Right cardiac atrium (tissue), 5 donors: ENCODE measurements around the gene APOBEC3C. TPM values are rescaled to one million over a fixed set of nuclear protein-coding genes. Genes with fewer than 3 reads are reported as not detected.
"Not testable (repeated sequence)": the region's sequence is repeated elsewhere in the genome, so short reads cannot be mapped to it uniquely, and the experiment has no call there.

Experiments
- ATAC-seq, 2 donors: fragments of 200-7000 bp; cut with Tn5 transposase; one replicate each; pipeline versions ENCODE4 v1.8.0 to v1.9.1; 2020; ENCODE audit warnings: moderate library complexity in 2 of 2, mild to moderate bottlenecking in 1 of 2
- DNase-seq, 3 donors: peaks; one replicate each; pipeline ENCODE4 v3.0.0-alpha.2; 2020
- H3K27ac ChIP-seq: one replicate; pipeline ENCODE4 v1.5.1; 2013; ENCODE audit warnings: mild to moderate bottlenecking, low read length, control low read depth, moderate library complexity
- H3K27me3 ChIP-seq: one replicate; pipeline ENCODE4 v1.6.1; 2013; ENCODE audit not compliant: control insufficient read depth, insufficient read depth
- H3K4me1 ChIP-seq: one replicate; pipeline ENCODE4 v1.6.1; 2013; ENCODE audit warnings: low read length; ENCODE audit not compliant: control insufficient read depth, insufficient read depth
- H3K4me3 ChIP-seq: one replicate; pipeline ENCODE4 v1.5.1; 2013; ENCODE audit warnings: low read length, control low read depth
- H3K9me3 ChIP-seq: one replicate; pipeline ENCODE4 v1.6.1; 2013; ENCODE audit warnings: low read length; ENCODE audit not compliant: control insufficient read depth
- WGBS: extraction: QIAGEN DNeasy Blood & Tissue Kit; methylation state at CpG from one replicate; pipeline ENCODE4 v1.1.7; 2013; 5-methylcytosine and 5-hydroxymethylcytosine counted together
- intact Hi-C, 4 donors: fragments of 100-400 bp; cut with DNase I; formaldehyde crosslinking; loops; one replicate each; pipeline versions ENCODE4 v1.11.0 to v1.14.0; 2022 to 2023
- polyA plus RNA-seq: library from polyadenylated mRNA; stranded (reverse); fragments of 200-250 nt; gene quantifications from one replicate; pipeline ENCODE4 v1.2.3, GENCODE V29; 2013
- total RNA-seq, 4 donors: library from RNA; stranded (reverse); fragmentation: NEBNext Ultra II Directional; extraction: Animal tissue kit (Norgen Biotek cat#: 25700); gene quantifications; one replicate each; pipeline ENCODE4 v1.2.1, GENCODE V29; 2021
- donor health status: healthy with polysubstance abuse.
- donor health status: DM: no; HTN: yes; CAD: no.
- donor health status: DM: no; HTN: no; CAD: no.
- donor health status: DM: no; HTN: yes; CAD: no; lungs with severe emphysema.
- donor health status: DM: yes; HTN: yes; CAD: no.

The APOBEC3C gene
- total and polyA plus RNA-seq, 5 donors, result 25.4 to 41.9 (median 37.4) TPM

DNA sequence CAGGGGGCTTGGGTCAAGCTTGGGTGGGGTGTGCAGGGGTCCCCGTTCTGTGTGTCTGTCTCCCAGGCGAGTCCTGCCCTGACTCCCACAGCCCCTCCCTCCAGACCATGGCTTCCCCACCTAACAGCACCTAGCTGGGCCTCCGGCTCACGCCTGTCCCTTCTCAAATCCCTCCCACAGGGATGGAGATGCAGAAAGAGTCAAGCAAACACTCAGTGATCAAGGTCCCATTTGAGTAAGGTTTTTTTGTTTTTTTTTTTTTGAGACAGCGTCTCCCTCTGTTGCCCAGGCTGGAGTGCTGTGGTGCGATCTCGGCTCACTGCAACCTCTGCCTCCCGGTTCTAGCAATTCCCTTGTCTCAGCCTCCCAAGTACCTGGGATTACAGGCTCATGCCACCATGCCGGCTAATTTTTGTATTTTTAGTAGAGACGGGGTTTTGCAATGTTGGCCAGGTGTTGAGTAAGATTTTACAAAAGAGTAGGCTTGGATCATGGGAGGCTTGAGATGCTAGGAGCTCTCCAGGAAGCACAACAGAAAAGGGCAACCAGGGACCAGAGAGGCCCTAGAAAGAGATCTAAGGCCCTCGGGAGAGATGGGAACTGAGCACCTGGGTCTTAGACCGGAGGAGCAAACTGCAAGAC lies 12.6 kb downstream of the APOBEC3C start:
- intact Hi-C loops, result no loop called here

DNA sequence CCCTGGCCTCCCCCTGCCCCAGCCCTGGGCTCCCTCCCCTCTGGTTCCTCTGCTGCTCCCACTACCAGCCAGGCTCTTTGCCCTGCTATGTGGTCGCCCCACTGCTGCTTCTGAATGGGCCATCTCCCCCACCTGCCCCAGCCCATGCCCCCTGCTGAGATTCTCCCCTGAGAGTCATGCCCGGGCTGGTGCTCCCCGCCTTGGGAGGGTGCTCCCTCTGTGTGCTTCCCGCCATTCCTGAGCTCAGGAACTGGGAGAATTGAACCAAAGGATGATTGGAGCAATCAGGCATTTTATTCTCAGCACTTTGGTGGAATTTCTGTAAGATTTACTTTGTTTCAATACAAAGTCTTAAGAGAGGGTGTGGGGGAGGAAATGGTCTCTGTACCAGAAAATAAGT lies 13.7 kb downstream of the APOBEC3C start:
- H3K27ac ChIP-seq, result no peak overlapping the region
- ATAC-seq (no peak), DNase-seq (peak in 1 of 3 donors; percentile 16)
- no peaks in the 10 kb centered on the region for H3K9me3 ChIP-seq
- no peak overlapping the region for H3K4me3 ChIP-seq
- H3K27me3 ChIP-seq, result no peaks in the 10 kb centered on the region
- intact Hi-C loops, result no loop called here
- WGBS, result 91% methylated on average over 4 of the region's 4 CpGs
- no peaks in the 10 kb centered on the region for H3K4me1 ChIP-seq

More for the DNA sequence above, 12.6 kb downstream of the APOBEC3C start:
- Histone ChIP-seq H3K27ac (no peak overlapping the region), H3K27me3 (no peaks in the 10 kb centered on the region), H3K4me1 (no peaks in the 10 kb centered on the region), H3K9me3 (no peaks in the 10 kb centered on the region), H3K4me3 (no peak overlapping the region)
- DNase-seq (peak in 1 of 3 donors; percentile 42), ATAC-seq (no peak)
- WGBS, result 90% methylated on average over 12 of the region's 12 CpGs

DNA sequence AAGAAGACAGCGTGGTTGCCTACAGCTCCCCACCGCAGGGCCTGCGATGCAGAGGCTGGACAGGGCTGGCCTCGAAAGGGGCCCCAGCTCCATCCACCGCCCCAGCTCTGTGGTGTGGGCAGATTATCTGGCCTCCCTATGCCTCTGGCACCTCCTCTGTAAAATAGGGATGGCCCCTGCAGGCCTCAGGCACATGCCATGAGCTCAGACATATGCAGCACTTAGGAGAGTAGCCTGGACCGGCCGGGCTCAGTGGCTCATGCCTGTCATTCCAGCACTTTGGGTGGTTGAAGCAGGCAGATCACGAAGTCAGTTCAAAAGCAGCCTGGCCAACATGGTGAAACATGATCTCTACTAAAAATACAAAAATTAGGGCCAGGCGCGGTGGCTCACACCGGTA lies 14.2 kb downstream of the APOBEC3C start:
- intact Hi-C loops, result no loop called here
- H3K9me3 ChIP-seq, result no peaks in the 10 kb centered on the region
- H3K27ac ChIP-seq, result no peak overlapping the region
- WGBS, result 90% methylated on average over 11 of the region's 11 CpGs
- no peaks in the 10 kb centered on the region for H3K4me1 ChIP-seq
- DNase-seq, result peak in 1 of 3 donors; percentile 45
- H3K4me3 ChIP-seq, result no peak overlapping the region
- no peak for ATAC-seq
- no peaks in the 10 kb centered on the region for H3K27me3 ChIP-seq

DNA sequence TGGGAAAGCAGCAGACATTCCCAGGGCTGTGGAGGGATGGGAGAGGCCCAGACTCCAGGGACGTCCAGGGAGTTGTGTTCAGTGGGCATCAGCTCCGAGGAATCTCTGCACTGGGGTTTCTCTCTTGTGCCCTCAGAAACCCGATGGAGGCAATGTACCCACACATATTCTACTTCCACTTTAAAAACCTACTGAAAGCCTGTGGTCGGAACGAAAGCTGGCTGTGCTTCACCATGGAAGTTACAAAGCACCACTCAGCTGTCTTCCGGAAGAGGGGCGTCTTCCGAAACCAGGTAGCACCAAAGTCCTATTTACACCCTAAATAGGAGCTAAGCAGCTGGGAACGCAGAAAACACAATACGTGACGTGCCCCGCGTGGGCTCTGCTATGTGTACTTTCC lies 15.2 kb downstream of the APOBEC3C start:
- Histone ChIP-seq H3K4me3 (no peak overlapping the region), H3K27me3 (no peaks in the 10 kb centered on the region), H3K27ac (no peak overlapping the region), H3K9me3 (no peaks in the 10 kb centered on the region), H3K4me1 (no peaks in the 10 kb centered on the region)
- intact Hi-C loops, result no loop called here
- ATAC-seq, result no peak
- WGBS, result 92% methylated on average over 13 of the region's 13 CpGs
- DNase-seq, result peak in 1 of 3 donors; percentile 6

DNA sequence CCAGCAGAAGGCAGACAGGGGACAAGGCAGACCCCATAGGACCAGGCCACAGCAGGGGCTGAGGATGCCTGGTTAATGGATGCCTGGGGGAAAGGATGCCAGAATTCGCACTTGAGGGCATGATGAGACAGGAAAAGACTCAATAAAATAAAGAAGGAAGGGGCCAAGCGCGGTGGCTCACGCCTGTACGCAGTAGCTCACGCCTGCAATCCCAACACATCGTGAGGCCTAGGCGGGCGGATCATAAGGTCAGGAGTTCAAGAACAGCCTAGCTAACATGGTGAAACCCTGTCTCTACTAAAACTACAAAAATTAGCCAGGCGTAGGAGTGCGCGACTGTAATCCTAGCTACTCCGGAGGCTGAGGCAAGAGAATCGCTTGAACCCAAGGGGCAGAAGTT lies 16.6 kb downstream of the APOBEC3C start:
- Histone ChIP-seq H3K27me3 (no peaks in the 10 kb centered on the region), H3K27ac (no peak overlapping the region), H3K4me1 (no peaks in the 10 kb centered on the region), H3K4me3 (no peak overlapping the region), H3K9me3 (no peaks in the 10 kb centered on the region)
- intact Hi-C loops, result no loop called here
- ATAC-seq (no peak), DNase-seq (peak in 1 of 3 donors; percentile 24)
- 93% methylated on average over 14 of the region's 14 CpGs for WGBS

DNA sequence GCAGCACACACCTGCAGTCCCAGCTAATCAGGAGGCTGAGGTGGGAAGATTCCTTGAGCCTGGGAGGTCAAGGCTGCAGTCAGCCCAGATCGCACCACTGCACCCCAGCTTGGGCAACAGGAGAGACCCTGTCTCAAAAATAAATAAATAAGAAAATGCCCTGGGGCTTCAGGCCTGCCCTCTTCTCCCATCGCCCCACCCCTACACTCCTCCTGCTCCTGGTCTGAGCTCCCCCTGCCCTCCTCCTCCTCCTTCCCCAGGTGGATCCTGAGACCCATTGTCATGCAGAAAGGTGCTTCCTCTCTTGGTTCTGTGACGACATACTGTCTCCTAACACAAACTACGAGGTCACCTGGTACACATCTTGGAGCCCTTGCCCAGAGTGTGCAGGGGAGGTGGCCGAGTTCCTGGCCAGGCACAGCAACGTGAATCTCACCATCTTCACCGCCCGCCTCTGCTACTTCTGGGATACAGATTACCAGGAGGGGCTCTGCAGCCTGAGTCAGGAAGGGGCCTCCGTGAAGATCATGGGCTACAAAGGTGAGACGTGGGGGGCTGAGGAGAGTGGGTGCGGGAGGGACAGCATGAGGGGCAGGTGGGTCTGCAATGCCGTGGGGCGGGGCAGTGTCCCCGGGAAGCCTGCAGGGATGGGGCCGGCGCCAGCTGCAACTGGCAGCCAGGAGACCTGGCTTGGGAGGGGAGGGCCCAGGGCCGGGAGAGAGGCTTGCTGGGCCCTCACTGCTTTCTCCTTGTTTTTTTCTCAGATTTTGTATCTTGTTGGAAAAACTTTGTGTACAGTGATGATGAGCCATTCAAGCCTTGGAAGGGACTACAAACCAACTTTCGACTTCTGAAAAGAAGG lies 17.6 kb downstream of the APOBEC3C start:
- H3K4me1 ChIP-seq, H3K27me3 ChIP-seq, H3K27ac ChIP-seq, intact Hi-C loops, H3K4me3 ChIP-seq, ATAC-seq, H3K9me3 ChIP-seq: not testable (repeated sequence)
- peak in 1 of 3 donors; percentile 41 for DNase-seq
- WGBS, result 67% methylated on average over 17 of the region's 18 CpGs

DNA sequence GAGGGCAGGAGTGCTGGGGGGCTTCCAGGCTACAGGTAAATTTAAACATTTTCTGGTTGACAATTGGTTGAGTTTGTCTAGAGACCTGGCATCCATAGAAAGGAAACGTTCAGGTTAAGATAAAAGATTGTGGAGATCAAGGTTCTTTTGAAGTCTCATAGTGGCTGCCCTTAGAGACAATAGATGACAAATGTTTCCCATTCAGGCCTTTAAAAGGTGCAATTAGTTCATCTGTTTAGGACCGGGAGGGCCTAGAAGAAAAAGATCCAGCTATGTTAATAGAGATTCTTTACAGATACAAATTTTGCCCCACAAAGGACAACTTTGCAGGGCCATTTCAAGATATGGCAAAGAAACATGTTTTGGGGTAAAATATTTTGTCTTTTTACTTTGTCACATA lies 23.0 kb downstream of the APOBEC3C start:
- ATAC-seq, H3K4me3 ChIP-seq, intact Hi-C loops, H3K4me1 ChIP-seq, H3K27ac ChIP-seq, H3K9me3 ChIP-seq, H3K27me3 ChIP-seq, DNase-seq: not testable (repeated sequence)
- 52% methylated on average over 2 of the region's 2 CpGs for WGBS

DNA sequence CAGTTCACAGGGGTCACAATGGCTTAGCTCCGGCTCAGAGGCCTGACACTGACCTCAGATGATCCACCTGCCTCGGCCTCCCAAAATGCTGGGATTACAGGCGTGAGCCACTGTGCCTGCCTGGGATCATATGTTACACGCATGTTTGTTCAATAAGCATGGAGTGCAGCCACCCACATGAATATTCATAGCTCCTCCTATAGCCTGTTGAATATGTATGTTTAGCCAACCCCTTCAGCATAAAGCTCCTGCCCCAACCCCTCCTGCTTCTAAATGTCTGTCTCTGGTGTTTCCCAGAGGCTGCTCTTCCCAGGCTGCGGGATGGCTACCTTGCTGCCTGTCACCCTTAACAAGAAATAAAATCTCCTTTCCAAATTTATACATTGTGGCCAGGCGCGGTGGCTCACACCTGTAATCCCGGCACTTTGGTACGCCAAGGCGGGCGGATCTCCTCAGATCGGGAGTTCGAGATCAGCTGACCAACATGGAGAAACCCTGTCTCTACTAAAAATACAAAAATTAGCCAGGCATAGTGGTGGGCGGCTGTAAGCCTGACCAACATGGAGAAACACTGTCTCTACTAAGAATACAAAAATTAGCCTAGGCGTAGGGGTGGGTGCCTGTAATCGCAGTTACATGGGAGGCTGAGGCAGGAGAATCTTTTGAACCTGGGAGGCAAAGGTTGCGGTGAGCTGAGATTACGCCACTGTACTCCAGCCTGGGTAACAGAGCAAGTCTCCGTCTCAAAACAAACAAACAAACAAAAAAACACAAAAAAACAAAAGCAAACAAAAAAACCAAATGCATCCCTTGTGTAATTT lies 25.5 kb downstream of the APOBEC3C start:
- no peaks in the 10 kb centered on the region for H3K27me3 ChIP-seq
- H3K4me3 ChIP-seq, result no peak overlapping the region
- no peaks in the 10 kb centered on the region for H3K9me3 ChIP-seq
- DNase-seq (no peak), ATAC-seq (no peak)
- no peak overlapping the region for H3K27ac ChIP-seq
- peaks cover 2% of the 10 kb centered on the region for H3K4me1 ChIP-seq
- intact Hi-C loops, result no loop called here
- 91% methylated on average over 19 of the region's 19 CpGs for WGBS

DNA sequence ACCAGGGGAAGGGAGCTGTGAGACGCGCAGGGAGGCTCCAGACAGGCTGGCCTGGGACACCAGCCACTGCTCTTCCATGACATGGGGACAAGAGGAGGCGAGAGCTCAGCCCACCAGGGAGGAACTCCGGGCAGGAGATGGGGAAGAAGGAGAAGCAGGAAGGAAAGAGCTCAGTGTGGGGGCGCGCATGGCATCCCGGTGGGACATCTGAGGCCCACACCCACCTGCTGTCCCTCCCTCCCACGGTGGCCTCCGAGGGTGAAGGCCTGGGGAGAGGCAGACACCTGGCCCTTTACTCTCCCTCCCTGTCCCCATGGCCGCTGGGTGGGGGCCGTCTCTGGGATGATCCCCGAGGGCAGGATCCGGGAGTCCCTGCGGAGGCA lies 26.1 kb downstream of the APOBEC3C start:
- H3K9me3 ChIP-seq, H3K27me3 ChIP-seq, intact Hi-C loops, H3K4me1 ChIP-seq, DNase-seq, H3K27ac ChIP-seq, ATAC-seq, H3K4me3 ChIP-seq: not testable (repeated sequence)
- 16% methylated on average over 11 of the region's 14 CpGs for WGBS

DNA sequence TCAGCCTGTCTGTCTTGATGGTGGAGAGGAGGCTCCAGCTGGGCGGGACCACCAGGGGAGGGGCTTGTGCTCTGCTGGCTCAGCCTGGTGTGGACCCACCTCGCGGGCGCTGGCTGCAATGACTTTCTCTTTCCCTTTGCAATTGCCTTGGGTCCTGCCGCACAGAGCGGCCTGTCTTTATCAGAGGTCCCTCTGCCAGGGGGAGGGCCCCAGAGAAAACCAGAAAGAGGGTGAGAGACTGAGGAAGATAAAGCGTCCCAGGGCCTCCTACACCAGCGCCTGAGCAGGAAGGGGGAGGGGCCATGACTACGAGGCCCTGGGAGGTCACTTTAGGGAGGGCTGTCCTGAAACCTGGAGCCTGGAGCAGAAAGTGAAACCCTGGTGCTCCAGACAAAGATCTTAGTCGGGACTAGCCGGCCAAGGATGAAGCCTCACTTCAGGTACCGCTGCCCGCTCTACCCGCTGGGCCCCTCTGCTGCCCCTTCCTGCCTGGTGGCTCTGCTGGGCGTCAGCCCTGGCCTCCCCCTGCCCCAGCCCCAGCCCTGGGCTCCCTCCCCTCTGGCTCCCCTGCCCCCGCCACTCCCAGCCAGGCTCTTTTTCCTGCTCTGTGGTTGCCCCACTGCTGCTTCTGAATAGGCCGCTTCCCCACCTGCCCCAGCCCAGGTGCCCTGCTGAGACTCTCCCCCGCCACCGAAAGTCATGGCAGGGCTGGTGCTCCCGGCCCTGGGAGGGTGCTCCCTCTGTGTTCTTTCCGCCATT lies 26.7 kb downstream of the APOBEC3C start, which contains the start of gene APOBEC3F:
TSS of gene APOBEC3F (plus strand) at position 327 of the 759 bp plus-strand sequence. CDS start at position 424, 97 bp downstream.
- DNase-seq, result peak; percentile 56 to 80 (median 78)
- Histone ChIP-seq H3K27ac (peak within 1 kb of the TSS; percentile 77), H3K4me3 (peak within 1 kb of the TSS; percentile 47)
- H3K9me3 ChIP-seq, H3K27me3 ChIP-seq, H3K4me1 ChIP-seq, intact Hi-C loops: not testable (repeated sequence)
- ATAC-seq, result peak; percentile 95 to 96
- 3% methylated on average over 19 of the region's 21 CpGs for WGBS
